Measurements from ENCODE around the gene MCEE.
"Not testable (repeated sequence)": the region's sequence is repeated elsewhere in the genome, so short reads cannot be mapped to it uniquely, and the experiment has no call there.

Gene MCEE

GRCh38 chr2:71126957-71127356 lies 3.1 kb downstream of the MCEE start:
- no peak for DNase-seq (ENCODE audit: low read depth)

GRCh38 chr2:71125506-71126294 lies 4.3 kb downstream of the MCEE start:
- DNase-seq (ENCODE audit: low read depth): no peak

GRCh38 chr2:71122387-71123298 lies 7.4 kb downstream of the MCEE start:
- no peak for DNase-seq (ENCODE audit: low read depth)

GRCh38 chr2:71121479-71121878 lies 8.6 kb downstream of the MCEE start:
- DNase-seq (ENCODE audit: low read depth): no peak

- no peak for DNase-seq (ENCODE audit: low read depth)
These were observed 9.8 kb downstream of the MCEE start for GRCh38 chr2:71120195-71120594.

- no peak for DNase-seq (ENCODE audit: low read depth)
These were observed 13.0 kb downstream of the MCEE start for GRCh38 chr2:71117063-71117462.

GRCh38 chr2:71113843-71114242 lies 16.2 kb downstream of the MCEE start:
- DNase-seq (ENCODE audit: low read depth): no peak

GRCh38 chr2:71108091-71108490 lies 21.9 kb downstream of the MCEE start:
- no peak for DNase-seq (ENCODE audit: low read depth)

GRCh38 chr2:71106463-71106862 lies 23.6 kb downstream of the MCEE start:
- DNase-seq (ENCODE audit: low read depth): not testable (repeated sequence)

GRCh38 chr2:71103809-71104208 lies 26.2 kb downstream of the MCEE start:
- no peak for DNase-seq (ENCODE audit: low read depth)

GRCh38 chr2:71102981-71103681 lies 26.9 kb downstream of the MCEE start:
- no peak for DNase-seq (ENCODE audit: low read depth)

- DNase-seq (ENCODE audit: low read depth): no peak
These were observed 28.4 kb downstream of the MCEE start for GRCh38 chr2:71101656-71102055.

- DNase-seq (ENCODE audit: low read depth): no peak
These were observed 29.6 kb downstream of the MCEE start for GRCh38 chr2:71100195-71100964.

GRCh38 chr2:71092491-71093260 lies 37.4 kb downstream of the MCEE start:
- DNase-seq (ENCODE audit: low read depth): not testable (repeated sequence)

- not testable (repeated sequence) for DNase-seq (ENCODE audit: low read depth)
These were observed 38.2 kb downstream of the MCEE start for GRCh38 chr2:71091808-71092207.

GRCh38 chr2:71089475-71089874 lies 40.6 kb downstream of the MCEE start:
- not testable (repeated sequence) for DNase-seq (ENCODE audit: low read depth)

- not testable (repeated sequence) for DNase-seq (ENCODE audit: low read depth)
These were observed 44.6 kb downstream of the MCEE start for GRCh38 chr2:71085325-71086003.

GRCh38 chr2:71083752-71084312 lies 46.2 kb downstream of the MCEE start:
- DNase-seq (ENCODE audit: low read depth): not testable (repeated sequence)

GRCh38 chr2:71083297-71083696 lies 46.7 kb downstream of the MCEE start:
- not testable (repeated sequence) for DNase-seq (ENCODE audit: low read depth)

Data from stimulated activated CD8-positive, alpha-beta memory T cell treated with anti-CD3 and anti-CD28 coated beads, Interleukin-15, amount 100 ng/mL, for 24 hours (primary cell).